T-helper 17 cell (primary cell): Measurements from ENCODE around the gene C17orf75. TPM values are rescaled to one million over a fixed set of nuclear protein-coding genes. Genes with fewer than 3 reads are reported as not detected.

Experiments used
- ATAC-seq: fragments of 150-1000 bp; cut with Tn5 transposase; 2 replicates; pipeline ENCODE4 v1.10.0; 2021; ENCODE audit warnings: mild to moderate bottlenecking, moderate library complexity
- DNase-seq, 3 donors: peaks; one replicate each; pipeline versions ENCODE4 v3.0.0 to v3.0.0-alpha.2; 2020 to 2021
- H3K9me3 ChIP-seq: one replicate; pipeline ENCODE4 v1.7.0; 2013; ENCODE audit warnings: low read length, mild to moderate bottlenecking; ENCODE audit not compliant: control insufficient read depth, poor library complexity, severe bottlenecking
- H3K27ac Mint-ChIP-seq: one replicate; pipeline ENCODE4 v1.8.0; 2022; ENCODE audit warnings: mild to moderate bottlenecking, moderate library complexity, mixed read lengths
- H3K27me3 Mint-ChIP-seq: one replicate; pipeline ENCODE4 v1.8.0; 2022; ENCODE audit warnings: mixed read lengths
- H3K36me3 Mint-ChIP-seq: one replicate; pipeline ENCODE4 v1.8.0; 2022; ENCODE audit warnings: low read depth, mixed read lengths
- H3K4me1 Mint-ChIP-seq: one replicate; pipeline ENCODE4 v1.8.0; 2022; ENCODE audit warnings: mild to moderate bottlenecking, mixed read lengths
- H3K4me3 Mint-ChIP-seq: one replicate; pipeline ENCODE4 v1.8.0; 2022; ENCODE audit warnings: mild to moderate bottlenecking, moderate library complexity, mixed read lengths
- total RNA-seq, 4 donors: library from RNA in 2 of 4; stranded (reverse) in 2 of 4; gene quantifications; one replicate each; pipeline ENCODE4 v1.2.3 and lab custom pipeline; 2022 to 2026

C17orf75 gene
- total RNA-seq, 2 donors from 2014 or later = 11.6 to 11.8 TPM

DNA sequence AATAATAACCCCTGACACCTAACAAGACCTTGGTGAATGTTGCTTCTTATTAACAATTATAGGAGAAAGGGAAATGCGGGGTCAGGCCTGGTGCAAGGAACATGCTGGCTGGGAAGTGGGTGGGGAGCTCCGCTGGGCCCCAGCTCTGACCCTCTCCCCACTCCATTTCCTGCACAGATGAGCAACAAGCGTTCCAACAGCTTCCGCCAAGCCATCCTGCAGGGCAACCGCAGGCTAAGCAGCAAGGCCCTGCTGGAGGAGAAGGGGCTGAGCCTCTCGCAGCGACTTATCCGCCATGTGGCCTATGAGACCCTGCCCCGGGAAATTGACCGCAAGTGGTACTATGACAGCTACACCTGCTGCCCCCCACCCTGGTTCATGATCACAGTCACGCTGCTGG is 53.4 kb downstream of the C17orf75 start:
- no peak for DNase-seq
- peaks cover 10% of the 10 kb centered on the region for H3K27me3 Mint-ChIP-seq

GRCh38 chr17:32287804-32288511 is 54.0 kb downstream of the C17orf75 start:
- ATAC-seq = no peak
- no peak for DNase-seq
- H3K4me3 Mint-ChIP-seq = no peak overlapping the region
- no peaks in the 10 kb centered on the region for H3K9me3 ChIP-seq
- H3K36me3 Mint-ChIP-seq = peaks cover 3% of the 10 kb centered on the region
- peaks cover 3% of the 10 kb centered on the region for H3K4me1 Mint-ChIP-seq
- no peak overlapping the region for H3K27ac Mint-ChIP-seq
- H3K27me3 Mint-ChIP-seq = peaks cover 13% of the 10 kb centered on the region

More for the DNA sequence above, 53.4 kb downstream of the C17orf75 start:
- H3K4me1 Mint-ChIP-seq = peaks cover 2% of the 10 kb centered on the region
- H3K4me3 Mint-ChIP-seq = no peak overlapping the region
- H3K27ac Mint-ChIP-seq = no peak overlapping the region
- H3K36me3 Mint-ChIP-seq = peaks cover 2% of the 10 kb centered on the region
- ATAC-seq = no peak
- H3K9me3 ChIP-seq = no peaks in the 10 kb centered on the region

DNA sequence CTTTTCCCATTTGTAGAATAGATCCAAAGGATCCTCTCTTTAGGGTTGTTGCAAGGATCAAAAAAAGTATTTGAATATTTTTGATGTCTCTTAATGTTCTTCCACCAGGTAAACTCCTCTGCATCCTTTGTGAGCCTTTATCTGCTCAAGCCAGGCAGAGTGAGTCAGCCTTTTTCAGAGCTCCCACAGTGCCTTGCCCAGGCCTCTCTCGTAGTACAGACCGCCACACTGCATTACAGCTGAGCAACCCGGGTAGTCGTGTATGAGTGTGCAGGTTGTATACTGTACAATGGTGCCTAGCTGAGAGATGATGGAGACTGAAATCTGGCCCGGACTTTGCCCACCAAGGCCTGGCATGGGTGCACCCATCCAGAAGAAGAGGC is 55.5 kb downstream of the C17orf75 start:
- Mint-ChIP-seq H3K27ac (no peak overlapping the region), H3K27me3 (peaks cover 18% of the 10 kb centered on the region), H3K36me3 (peaks cover 3% of the 10 kb centered on the region), H3K4me1 (peaks cover 3% of the 10 kb centered on the region), H3K4me3 (no peak overlapping the region)
- H3K9me3 ChIP-seq = no peaks in the 10 kb centered on the region
- DNase-seq (no peak), ATAC-seq (no peak)

DNA sequence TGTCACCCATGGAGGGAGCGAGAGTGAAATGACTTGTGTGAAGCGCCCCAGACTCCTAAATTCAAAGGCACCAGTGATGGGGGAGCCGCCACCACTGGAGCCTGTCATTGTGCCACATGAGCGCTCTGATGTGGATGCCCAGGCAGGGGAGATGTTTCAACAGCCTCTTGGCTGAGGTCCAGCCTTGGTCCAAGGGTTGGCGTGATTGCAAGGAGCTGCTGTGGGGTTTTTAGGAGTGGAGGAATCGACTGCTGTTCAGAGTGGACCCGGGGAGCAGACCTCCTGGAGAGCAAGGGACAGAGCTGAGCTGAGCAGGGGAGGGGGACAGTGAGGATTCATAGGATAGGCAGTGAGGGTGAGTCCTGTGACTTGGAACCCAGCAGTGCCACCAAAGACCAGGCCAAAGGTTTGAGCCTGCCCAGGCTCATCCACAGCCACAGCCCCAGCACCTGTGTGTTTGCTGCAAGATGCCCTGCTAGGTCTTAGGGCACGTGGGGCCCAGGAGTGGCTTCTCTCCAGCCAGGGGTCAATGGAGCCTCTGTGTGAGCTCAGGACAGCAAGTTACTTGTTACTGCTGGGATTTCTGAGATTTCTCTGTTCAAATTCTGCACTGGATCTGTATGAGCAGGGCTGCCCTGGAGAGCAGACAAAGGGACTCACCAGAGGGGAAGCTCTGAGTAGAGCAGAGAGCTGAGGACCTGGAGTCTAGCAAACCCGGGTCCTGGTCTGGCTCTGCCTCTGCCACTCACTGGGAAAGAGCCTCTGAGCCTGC is 56.0 kb downstream of the C17orf75 start:
- H3K4me1 Mint-ChIP-seq = peaks cover 3% of the 10 kb centered on the region
- H3K27me3 Mint-ChIP-seq = peaks cover 18% of the 10 kb centered on the region
- H3K27ac Mint-ChIP-seq = no peak overlapping the region
- ATAC-seq = no peak
- no peak for DNase-seq
- peaks cover 3% of the 10 kb centered on the region for H3K36me3 Mint-ChIP-seq
- H3K4me3 Mint-ChIP-seq = no peak overlapping the region
- no peaks in the 10 kb centered on the region for H3K9me3 ChIP-seq

- no peak for DNase-seq
- H3K4me1 Mint-ChIP-seq = peaks cover 3% of the 10 kb centered on the region
- no peak for ATAC-seq
- H3K9me3 ChIP-seq = no peaks in the 10 kb centered on the region
- H3K4me3 Mint-ChIP-seq = no peak overlapping the region
- H3K27me3 Mint-ChIP-seq = peaks cover 18% of the 10 kb centered on the region
- H3K27ac Mint-ChIP-seq = no peak overlapping the region
- peaks cover 3% of the 10 kb centered on the region for H3K36me3 Mint-ChIP-seq
Observed at GRCh38 chr17:32285306-32285705, 56.7 kb downstream of the C17orf75 start.

DNA sequence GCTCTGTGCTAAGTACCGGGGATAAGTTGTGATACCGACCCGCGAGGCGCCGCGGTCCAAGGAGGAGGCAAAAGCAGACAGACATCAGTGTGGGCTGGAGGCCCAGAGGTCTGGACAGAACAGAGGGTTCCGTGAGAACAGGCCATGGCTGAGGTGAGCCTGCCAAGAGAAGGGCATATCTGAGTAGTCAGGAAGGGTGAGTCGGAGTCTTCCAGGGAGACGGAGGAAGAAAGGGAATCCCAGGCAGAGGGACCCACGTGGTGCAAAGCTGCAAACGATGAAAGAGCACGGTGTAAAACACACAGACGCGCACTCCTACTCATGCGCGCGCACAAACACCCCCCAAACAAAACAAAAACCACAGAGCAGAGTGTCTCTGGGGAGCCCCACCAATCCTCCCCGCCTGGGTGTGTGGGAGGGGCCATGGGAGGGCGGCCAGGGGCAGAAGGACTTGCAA is 58.2 kb downstream of the C17orf75 start:
- no peak for DNase-seq
- Mint-ChIP-seq H3K36me3 (peaks cover 3% of the 10 kb centered on the region), H3K27ac (no peak overlapping the region), H3K4me1 (peaks cover 4% of the 10 kb centered on the region), H3K27me3 (peaks cover 25% of the 10 kb centered on the region), H3K4me3 (no peak overlapping the region)
- H3K9me3 ChIP-seq = no peaks in the 10 kb centered on the region
- ATAC-seq = no peak

- H3K36me3 Mint-ChIP-seq = peaks cover 3% of the 10 kb centered on the region
- ATAC-seq = no peak
- no peaks in the 10 kb centered on the region for H3K9me3 ChIP-seq
- H3K4me3 Mint-ChIP-seq = no peak overlapping the region
- no peak for DNase-seq
- H3K27me3 Mint-ChIP-seq = peaks cover 30% of the 10 kb centered on the region
- H3K4me1 Mint-ChIP-seq = peaks cover 4% of the 10 kb centered on the region
- H3K27ac Mint-ChIP-seq = no peak overlapping the region
Observed at GRCh38 chr17:32281011-32281451, 60.9 kb downstream of the C17orf75 start.

DNA sequence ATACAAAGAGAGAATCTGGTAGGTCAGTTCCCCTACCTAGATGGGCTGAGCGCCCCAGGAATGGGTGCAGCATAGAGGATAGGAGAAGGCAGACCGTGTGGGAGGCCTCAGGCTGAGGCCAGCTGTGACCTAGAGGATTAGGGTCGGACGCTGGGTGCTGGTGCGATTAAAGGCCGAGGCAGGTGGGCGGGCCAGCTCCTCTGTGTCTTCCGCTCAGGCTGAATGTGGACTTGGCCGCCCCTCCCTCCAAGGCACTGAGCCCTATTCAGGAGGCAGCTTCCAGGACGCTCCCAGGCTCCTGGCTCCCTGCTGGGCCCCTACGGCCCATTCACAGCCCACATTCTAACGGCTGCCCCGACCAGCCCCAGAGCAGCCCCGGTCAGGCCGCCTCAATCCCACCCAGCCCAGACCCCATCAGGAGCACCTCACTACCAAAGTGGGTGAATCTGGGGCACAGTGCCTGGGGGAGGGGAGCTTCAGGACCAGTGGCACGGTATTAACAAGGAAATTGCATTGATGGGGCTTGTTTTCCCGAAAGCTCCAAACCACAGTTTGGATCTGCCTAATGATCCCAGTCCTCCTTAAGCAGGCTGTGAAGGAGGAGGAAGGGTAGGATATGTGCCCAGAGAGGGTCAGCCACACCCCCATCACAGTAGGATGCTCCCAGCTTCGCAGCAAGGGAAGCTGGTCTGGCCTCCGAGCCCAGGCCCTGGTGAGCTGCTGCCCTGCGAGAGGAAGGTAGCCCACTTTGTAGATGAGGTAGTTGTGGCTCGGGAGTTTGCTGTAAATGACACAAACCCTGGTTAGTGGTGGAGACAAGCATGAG is 61.9 kb downstream of the C17orf75 start:
- no peak for DNase-seq
- Mint-ChIP-seq H3K27me3 (peaks cover 35% of the 10 kb centered on the region), H3K4me3 (no peak overlapping the region), H3K27ac (no peak overlapping the region), H3K4me1 (peaks cover 4% of the 10 kb centered on the region), H3K36me3 (peaks cover 3% of the 10 kb centered on the region)
- H3K9me3 ChIP-seq = no peaks in the 10 kb centered on the region
- ATAC-seq = no peak

GRCh38 chr17:32278815-32279214 is 63.2 kb downstream of the C17orf75 start:
- no peaks in the 10 kb centered on the region for H3K9me3 ChIP-seq
- ATAC-seq (no peak), DNase-seq (no peak)
- H3K27me3 Mint-ChIP-seq = peaks cover 34% of the 10 kb centered on the region
- peaks cover 4% of the 10 kb centered on the region for H3K4me1 Mint-ChIP-seq
- H3K36me3 Mint-ChIP-seq = peaks cover 3% of the 10 kb centered on the region
- no peak overlapping the region for H3K4me3 Mint-ChIP-seq
- H3K27ac Mint-ChIP-seq = no peak overlapping the region

Other genes starting within 250 kb of the C17orf75 start
- gene RHOT1, start 199.7 kb downstream of the C17orf75 start, total RNA-seq = 10 to 100 TPM; 18.9 to 19.5 TPM
- under 1 TPM; 0.10 to 0.15 TPM for gene RHBDL3, start 76.3 kb downstream of the C17orf75 start, total RNA-seq
- 100 to 1,000 TPM; 259 to 269 TPM for gene ZNF207, start 8.0 kb upstream of the C17orf75 start, total RNA-seq
- 10 to 100 TPM; 66.1 to 81.7 TPM for gene PSMD11, start 102.3 kb upstream of the C17orf75 start, total RNA-seq
- 1 to 10 TPM; 8.0 to 8.2 TPM for gene CDK5R1, start 144.8 kb upstream of the C17orf75 start, total RNA-seq